ENCODE results near the gene MED23.

Gene MED23, protein sequence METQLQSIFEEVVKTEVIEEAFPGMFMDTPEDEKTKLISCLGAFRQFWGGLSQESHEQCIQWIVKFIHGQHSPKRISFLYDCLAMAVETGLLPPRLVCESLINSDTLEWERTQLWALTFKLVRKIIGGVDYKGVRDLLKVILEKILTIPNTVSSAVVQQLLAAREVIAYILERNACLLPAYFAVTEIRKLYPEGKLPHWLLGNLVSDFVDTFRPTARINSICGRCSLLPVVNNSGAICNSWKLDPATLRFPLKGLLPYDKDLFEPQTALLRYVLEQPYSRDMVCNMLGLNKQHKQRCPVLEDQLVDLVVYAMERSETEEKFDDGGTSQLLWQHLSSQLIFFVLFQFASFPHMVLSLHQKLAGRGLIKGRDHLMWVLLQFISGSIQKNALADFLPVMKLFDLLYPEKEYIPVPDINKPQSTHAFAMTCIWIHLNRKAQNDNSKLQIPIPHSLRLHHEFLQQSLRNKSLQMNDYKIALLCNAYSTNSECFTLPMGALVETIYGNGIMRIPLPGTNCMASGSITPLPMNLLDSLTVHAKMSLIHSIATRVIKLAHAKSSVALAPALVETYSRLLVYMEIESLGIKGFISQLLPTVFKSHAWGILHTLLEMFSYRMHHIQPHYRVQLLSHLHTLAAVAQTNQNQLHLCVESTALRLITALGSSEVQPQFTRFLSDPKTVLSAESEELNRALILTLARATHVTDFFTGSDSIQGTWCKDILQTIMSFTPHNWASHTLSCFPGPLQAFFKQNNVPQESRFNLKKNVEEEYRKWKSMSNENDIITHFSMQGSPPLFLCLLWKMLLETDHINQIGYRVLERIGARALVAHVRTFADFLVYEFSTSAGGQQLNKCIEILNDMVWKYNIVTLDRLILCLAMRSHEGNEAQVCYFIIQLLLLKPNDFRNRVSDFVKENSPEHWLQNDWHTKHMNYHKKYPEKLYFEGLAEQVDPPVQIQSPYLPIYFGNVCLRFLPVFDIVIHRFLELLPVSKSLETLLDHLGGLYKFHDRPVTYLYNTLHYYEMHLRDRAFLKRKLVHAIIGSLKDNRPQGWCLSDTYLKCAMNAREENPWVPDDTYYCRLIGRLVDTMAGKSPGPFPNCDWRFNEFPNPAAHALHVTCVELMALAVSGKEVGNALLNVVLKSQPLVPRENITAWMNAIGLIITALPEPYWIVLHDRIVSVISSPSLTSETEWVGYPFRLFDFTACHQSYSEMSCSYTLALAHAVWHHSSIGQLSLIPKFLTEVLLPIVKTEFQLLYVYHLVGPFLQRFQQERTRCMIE (N-terminal part only)

DNA sequence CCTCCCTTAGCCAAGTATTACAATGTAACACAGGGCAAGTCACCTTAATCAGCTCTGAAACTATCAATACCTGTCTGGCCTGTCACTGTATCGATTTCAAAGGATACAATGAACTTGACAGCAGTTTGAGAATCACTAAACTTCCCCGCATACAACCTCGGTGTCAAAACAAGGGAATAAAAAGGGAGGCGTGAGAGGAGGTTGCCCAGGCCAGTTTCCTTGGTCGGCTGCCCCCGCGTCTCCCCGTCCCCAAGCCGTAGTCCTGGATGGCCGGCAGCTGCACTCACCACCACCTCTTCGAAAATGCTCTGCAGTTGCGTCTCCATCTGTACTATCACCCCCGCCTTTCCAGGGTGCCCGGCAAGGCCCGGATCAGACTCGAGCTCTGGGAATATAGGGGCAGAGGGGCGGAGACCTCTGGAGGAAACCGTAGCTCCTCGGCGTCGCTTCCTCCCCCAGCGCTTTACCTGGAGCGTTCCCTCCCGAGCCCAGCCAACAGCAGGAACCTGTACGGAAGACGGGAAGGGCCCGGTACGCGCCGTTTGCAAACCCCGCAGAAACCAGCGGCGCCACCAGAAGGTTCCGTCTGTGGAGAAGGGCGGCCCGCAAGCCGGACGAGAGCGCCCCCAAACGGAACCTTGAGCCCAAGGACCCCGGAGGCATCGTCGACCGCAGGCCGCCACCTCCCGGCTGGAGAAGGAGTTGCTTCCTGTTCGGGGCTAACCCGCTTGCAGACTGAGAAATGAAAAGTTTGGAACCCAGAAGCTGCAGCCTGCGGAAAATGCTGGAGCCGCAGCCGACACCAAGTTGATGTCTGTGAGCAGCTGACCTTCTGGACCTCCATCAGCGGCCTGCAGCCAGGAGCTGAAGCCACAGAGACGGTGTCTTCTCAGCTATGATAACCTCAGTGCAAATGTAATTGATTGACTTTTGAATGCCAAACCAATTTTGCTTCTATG, at the start of gene MED23:
MED23 (minus strand) TSS at position 519 of the 959 bp plus-strand sequence; CDS start at position 326, 193 bp downstream.
- DNase-seq (ENCODE audit: low spot score), result peak; percentile 93

DNA sequence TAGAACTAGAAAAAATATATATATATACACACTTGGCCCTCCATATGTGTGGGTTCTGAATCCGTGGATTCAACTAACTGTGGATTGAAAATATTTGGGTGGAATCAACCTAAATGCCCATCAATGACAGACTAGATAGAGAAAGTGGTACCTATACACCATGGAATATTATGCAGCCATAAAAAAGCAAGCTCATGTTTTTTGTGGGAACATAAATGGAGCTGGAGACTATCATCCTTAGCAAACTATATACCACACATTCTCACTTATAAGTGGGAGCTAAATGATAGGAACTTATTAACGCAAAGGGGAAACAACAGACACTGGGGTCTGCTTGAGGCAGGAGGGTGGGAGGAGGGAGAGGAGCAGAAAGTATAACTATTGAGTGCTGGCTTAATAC, 45.1 kb upstream of the MED23 start:
- DNase-seq (ENCODE audit: low spot score), result no peak

DNA sequence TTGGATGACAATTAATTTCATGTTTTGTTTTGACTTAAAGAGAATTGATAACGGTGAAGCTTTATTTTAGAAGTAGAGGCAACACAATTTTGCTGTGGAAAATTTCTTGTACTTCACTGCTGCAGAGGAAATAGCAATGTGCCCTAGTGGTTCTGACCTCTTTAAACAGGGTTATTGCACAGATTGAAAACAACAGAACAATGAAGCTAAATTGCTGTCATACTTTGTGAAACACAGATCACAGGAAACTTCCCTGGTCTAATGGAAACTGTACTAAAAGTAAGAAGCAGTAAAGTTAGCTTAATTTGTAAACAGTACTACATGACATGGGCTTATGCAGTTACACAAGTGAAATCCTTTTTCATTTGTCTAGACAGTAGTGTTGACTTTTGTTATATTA, 41.8 kb upstream of the MED23 start:
- DNase-seq (ENCODE audit: low spot score), result no peak

DNA sequence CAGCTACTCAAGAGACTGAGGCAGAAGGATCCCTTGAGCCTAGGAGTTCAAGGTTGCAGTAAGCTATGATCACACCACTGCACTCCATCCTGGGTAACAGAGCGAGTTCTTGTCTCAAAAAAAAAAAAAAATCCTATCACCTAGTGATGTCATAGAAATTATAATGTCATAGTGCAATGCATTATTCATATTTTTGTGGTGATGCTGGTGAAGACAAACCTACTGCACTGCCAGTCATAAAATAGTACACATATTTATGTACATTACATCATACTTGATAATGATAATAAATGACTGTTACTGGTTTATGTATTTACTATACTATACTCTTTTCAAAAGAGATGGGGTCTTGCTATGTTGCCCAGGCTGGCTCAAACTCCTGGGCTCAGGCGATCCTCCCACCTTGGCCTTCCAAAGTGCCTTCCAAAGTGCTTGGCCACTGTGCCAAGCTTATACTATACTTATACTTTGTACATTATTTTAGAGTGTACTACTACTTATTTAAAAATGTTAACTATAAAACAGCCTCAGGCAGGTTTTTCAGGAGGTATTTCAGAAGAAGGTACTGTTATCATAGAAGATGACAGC, 35.6 kb upstream of the MED23 start:
- no peak for DNase-seq (ENCODE audit: low spot score)

DNA sequence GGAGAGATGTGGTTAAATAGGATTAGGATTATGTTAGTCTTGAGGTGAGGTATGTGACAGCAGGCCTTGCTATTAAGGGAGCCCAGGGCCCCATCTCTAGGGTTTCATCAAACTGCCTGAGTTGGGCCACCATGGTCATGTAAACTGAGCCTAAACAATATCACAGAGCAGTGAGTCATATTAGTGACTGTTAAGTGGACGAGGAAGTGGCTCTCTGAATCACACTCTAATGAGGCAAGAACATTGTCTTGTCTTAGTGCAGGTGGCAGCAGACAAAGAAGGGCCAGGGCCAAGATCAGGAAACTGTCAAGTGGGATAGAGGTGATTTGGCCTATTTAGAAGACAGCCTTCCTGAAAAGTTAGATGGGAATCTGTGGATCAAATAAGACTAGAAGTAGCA, 32.2 kb upstream of the MED23 start:
- no peak for DNase-seq (ENCODE audit: low spot score)

DNA sequence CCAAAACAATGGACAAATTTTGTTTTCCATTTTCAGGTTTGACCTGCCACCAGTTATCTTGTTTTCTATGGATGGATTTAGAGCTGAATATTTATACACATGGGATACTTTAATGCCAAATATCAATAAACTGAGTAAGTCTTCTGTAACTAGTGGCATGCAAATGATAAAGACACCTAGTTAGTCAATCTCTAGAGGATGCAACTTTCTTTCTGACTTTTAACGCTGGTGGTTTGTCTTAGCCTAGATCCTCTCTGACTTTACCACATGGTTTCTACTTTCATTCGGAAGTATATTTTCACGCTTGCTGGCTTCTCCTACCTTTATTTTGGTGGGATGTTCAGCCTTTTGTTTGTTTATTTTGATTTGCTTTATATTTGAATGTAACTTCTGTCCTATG, 30.2 kb upstream of the MED23 start:
- DNase-seq (ENCODE audit: low spot score), result no peak

DNA sequence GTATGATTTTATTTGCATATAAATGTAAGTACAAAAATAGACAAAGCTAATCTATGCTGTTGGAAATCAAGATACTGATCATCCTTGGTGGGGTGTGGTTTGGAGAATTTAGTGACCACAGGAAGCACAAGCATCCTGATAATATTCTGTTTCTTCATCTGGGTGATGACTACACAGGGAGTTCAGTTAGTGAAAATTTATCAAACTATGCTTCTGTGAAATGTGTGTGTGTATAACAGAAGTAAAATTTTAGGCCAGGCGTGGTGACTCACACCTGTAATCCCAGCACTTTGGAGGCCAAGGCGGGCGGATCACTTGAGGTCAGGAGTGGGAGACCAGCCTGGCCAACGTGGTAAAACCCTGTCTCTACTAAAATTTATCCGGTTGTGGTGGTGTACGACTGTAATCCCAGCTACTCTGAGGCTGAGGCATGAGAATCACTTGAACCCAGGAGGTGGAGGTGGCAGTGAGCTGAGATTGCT, 29.6 kb upstream of the MED23 start:
- DNase-seq (ENCODE audit: low spot score), result no peak

DNA sequence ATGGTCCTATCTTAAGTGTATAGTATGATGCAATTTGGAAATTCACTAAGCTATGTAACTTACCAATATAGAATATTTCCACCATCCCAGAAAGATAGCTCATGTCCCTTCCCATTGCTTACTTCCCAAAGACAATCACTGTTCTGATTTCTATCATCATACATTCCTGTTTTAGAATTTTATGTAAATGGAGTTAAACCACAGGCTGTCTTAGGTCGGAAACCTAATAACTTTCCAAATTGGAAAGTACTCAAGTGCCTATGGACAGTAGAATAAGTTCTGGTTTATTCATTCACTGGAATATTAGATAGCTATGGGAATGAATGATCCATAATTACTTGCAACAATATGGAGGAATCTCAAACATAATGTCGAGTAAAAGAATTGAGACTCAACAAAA, 29.2 kb upstream of the MED23 start:
- no peak for DNase-seq (ENCODE audit: low spot score)

DNA sequence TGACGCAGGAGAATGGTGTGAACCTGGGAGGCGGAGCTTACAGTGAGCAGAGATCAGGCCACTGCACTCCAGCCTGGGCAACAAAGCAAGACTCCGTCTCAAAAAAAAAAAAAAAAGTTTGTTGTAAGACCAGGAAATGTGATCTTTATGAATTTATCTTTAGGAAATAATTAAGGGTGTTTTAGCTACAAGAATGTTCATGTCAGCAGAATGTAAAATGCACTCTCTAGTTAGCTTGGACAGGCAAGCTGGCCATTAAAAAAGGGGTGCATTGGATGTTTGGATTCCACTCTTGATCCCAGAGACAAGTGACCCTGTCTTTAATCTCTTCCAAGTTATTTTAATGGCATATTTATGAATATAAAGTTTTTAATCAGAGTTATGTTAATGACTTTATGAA, 28.6 kb upstream of the MED23 start:
- no peak for DNase-seq (ENCODE audit: low spot score)

DNA sequence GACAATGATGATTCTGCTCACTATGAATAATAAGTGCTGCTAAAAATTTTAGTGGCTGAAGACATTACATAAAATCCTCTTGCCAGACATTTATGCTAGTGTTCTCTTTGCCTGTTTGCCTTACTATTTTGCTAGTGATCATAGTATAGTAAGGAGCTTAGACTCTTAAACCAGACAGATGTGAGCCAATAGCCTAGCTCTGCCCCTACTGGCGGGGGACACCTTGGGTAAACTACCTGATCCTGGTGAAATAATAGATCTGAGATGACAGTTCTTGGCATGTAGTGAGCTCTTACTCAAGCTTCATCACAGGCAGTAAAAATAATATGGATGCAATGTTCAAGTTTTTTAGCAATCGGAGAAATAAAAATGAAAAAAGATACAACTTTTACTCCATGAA, 27.9 kb upstream of the MED23 start:
- no peak for DNase-seq (ENCODE audit: low spot score)

DNA sequence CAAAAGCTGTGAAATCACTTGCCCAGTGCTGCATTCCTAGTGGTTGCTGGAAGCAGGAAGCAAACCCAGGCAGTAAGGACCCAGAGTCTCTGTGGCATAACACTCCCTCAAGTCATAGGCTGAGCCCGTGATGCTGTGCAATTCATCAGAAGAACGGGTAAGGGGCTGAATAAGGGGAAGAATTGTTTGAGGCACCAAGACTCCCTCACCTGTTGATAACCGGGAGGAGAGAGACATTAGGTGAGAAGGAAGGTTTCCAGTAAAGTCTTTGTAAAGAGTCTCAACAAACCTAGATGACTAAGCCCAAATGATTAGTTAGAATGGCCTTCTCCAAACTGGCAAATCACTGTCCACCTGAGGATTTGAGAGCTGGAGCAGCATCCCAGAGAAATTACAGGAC, 27.3 kb upstream of the MED23 start:
- no peak for DNase-seq (ENCODE audit: low spot score)

DNA sequence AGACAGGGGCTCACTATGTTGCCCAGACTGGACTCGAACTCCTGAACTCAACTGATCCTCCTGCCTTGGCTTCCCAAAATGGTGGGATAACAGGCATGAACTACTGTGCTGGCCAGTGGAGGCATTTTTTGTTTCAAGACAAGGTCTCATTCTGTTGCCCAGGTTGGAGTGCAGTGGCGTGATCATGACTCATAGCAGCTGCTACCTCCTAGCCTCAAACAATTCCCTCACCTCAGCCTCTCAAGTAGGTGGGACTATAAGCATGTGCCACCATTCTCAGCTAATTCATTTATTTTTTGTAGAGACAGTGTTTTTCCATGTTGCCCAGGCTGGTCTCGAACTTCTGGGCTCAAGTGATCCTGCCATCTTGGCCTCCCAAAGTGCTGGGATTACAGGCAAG, 26.3 kb upstream of the MED23 start:
- no peak for DNase-seq (ENCODE audit: low spot score)

DNA sequence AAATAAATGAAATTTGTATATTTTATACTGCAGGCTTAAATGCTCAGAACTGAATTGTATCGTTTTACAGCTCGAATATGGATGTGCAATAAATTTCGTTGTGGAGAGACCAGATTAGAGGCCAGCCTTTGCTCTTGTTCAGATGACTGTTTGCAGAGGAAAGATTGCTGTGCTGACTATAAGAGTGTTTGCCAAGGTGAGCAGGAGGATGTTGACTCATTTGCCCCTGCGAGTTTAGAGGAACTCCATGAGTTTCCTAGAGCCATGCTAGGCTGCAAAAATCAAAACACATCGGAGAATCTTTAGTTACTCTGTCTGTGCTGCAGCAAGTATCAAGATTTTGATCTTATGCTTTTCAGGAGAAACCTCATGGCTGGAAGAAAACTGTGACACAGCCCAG, 24.4 kb upstream of the MED23 start:
- DNase-seq (ENCODE audit: low spot score), result no peak

DNA sequence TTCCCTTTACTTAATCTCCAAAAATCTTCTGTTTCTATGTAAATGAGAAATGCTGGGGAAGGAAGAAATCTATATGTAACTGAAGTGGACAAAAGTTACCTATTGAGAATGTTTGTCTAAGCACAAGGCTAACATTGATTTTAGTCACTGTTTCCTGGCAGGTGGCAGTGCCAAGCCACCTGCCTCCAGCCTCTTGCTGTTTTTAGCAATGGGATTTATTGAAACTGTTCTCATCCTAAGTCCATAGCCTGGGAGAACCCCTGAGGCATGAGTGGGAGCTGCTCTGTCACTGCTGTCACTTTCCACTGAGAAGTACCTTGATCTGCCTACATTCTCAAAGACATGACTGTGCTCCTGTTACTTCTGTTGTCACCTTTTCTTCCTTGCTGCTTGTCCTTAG, 23.7 kb upstream of the MED23 start:
- no peak for DNase-seq (ENCODE audit: low spot score)

DNA sequence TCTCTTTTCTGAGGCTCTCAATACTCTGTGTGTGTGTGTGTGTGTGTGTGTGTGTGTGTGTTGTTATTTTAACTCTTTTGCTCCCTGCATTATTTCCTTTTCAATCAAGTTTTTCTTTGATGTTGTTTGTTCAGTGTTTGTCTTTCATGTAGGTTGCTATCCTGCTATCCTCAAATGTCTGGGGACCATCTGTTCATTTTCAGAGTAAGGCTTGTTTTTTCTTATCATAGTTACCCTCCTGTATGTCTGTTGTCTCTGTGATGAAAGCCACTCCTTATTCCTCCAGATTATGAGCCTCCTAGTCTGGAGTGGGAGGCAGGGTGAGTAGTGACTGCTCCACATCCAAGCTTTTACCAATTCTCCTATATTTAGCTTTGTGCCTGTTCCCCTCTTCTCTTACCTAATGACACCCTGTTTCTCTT, 18.2 kb upstream of the MED23 start:
- no peak for DNase-seq (ENCODE audit: low spot score)

DNA sequence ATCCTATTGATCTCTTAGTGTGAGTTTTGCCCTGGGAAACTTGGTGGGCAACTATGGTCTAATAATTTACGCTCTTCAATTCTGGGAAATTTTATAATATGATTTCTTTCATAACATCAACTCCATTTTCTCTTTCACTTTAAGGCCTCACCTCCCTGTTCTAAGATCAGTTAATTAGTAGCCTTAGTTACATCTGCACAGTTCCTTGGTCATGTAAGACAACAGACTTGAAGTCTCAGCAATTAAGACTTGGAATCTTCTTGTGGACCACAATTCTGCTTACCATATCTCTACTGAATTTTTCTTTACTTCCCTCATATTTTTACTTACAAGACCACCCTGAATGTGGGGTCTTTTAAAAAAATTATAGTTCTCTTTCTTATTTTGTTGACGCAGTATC, 17.8 kb upstream of the MED23 start:
- DNase-seq (ENCODE audit: low spot score), result no peak

DNA sequence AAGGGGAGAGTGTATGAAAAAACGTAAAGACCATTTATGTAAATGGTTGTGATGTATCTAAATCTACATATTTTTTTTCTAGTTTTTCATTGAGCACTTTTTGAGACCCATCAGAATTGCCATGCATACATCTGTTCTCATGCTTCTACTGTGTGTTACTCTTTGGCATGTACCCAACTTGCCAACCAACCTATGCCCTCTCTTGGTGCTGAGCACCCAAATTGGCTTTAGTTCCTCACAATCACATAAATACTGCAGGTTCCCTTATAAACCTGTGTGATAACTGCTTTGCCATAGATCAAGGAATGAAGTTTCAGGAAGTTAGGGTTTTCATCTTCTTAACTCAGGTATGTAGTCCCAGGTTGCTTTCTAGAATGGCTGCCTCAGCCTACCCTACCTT, 16.9 kb upstream of the MED23 start:
- DNase-seq (ENCODE audit: low spot score), result no peak

DNA sequence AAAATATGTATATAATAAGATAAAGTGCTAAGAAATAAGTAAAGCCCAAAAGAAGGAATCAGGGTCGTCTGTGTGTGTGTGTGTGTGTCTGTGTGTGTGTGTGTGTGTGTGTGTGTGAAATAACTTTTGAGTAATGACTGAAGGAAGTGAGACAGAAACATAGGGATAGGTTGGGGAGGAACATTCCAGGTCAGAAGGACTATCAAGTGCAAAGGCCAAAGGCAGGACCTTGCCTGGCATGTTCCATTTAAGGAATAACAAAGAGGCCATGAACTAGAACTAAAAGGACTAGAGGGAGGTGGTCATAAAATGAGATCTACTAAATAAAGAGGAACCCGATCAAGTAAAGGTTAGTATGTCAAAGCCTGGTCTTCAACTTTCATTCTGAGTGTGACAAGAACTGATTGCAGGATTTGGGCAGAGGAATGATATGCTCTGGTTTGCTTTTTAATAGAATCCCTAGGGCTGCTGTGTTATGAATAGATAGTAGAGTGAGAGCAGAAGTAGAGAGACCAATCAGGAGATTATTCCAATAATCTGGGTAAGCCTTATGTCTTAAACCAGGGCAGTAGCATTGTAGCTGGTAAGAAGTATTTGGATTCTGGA, 15.9 kb upstream of the MED23 start:
- no peak for DNase-seq (ENCODE audit: low spot score)

DNA sequence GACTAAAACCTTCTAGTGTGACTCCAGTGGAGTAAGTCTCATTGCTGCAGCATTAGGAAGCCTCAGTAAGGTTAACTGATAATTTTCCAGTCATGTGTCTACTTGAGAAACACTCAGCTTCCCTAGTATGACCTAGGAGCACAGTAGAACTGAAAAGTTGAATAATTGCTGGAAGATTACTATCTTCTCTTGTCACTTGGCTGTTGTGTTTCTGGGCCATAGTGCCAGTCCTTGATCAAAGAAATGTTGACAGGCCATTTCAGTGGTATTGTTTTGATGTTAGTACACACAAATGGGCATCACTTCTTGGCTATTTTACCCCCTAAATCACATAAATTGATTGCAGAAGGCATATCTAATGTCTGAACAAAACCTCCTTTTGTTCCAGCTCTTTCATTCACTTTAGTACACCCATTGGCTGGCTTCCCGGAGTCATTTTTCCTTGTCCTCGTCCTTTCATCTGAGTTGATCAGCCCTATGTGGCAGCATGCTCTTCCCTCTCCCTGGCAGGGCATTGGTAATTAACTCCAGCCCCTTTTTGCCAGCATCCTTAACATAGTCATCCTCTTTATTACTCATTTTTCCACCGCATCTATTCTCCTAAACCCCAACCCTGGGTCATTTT, 15.1 kb upstream of the MED23 start:
- no peak for DNase-seq (ENCODE audit: low spot score)

DNA sequence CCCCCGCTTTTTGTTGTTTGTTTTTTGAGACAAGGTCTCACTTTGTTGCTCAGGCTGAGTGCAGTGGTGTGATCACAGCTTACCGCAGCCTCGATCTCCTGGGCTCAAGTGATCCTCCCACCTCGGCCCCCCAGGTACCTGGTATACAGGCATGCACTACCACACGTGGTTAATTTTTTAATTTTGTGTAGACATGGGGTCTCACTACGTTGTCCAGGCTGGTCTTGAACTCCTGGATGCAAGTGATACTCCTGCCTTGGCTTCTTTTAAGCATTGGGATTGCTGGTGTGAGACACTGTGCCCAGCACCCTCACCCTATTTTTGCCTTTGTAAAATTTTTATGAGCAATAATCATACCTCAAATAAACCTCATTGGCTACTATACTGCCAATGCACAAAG, 14.5 kb upstream of the MED23 start:
- DNase-seq (ENCODE audit: low spot score), result no peak
